Measurements from ENCODE around the gene SLFN12. TPM values are rescaled to one million over a fixed set of nuclear protein-coding genes. Genes with fewer than 3 reads are reported as not detected.

SLFN12 gene
- total RNA-seq, 2 experiments from 2014 or later: 0.06 TPM; not detected in 1

DNA sequence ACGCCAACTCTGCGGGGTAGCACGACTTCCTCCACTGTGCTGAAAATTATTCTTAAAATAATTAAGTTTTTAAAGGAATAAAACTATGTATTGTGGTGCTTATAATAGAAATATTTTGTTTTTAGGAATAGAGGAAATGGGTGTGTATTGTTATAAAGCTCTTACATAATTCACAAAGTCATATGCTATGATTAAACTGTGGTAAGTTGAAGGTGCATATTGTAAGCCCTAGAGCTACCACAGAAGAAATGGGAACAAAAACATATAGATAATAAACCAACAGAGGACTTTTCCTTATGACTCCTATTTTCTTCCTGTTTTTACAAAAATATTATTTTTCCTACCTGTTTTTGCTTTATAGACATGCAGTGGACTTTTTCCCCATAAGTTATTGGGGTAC lies 54.6 kb downstream of the SLFN12 start:
- Histone ChIP-seq H3K4me1 (ENCODE audit: insufficient read depth, low read length, poor library complexity, severe bottlenecking) (no peaks in the 10 kb centered on the region), H3K79me2 (ENCODE audit: insufficient read depth, low read depth, low read length) (no peaks in the 10 kb centered on the region), H3K27ac (ENCODE audit: low read depth, low read length, poor library complexity, severe bottlenecking) (no peak overlapping the region), H3K4me2 (ENCODE audit: low read length) (no peak overlapping the region), H3K9me2 (ENCODE audit: insufficient read depth, low read length) (no peaks in the 10 kb centered on the region), H2AFZ (ENCODE audit: low read length) (no peak overlapping the region), H4K20me1 (ENCODE audit: insufficient read depth, low read length) (no peaks in the 10 kb centered on the region), H3K36me3 (ENCODE audit: insufficient read depth, low read length) (no peaks in the 10 kb centered on the region), H3K4me3 (ENCODE audit: low read depth, low read length, poor library complexity, severe bottlenecking) (no peak overlapping the region), H3K9me3 (ENCODE audit: low read length) (no peaks in the 10 kb centered on the region)
- intact Hi-C loops (cut with micrococcal nuclease; ENCODE audit: unreplicated experiment): no loop called here
- CTCF ChIA-PET (ENCODE audit: unreplicated experiment): no interaction called here
- POLR2A ChIA-PET: no interaction called here
- BruUV-seq (replicated peaks): no TSS peak
- no peak for DNase-seq (ENCODE audit: low spot score)
- TF ChIP-seq, protein P1, sequence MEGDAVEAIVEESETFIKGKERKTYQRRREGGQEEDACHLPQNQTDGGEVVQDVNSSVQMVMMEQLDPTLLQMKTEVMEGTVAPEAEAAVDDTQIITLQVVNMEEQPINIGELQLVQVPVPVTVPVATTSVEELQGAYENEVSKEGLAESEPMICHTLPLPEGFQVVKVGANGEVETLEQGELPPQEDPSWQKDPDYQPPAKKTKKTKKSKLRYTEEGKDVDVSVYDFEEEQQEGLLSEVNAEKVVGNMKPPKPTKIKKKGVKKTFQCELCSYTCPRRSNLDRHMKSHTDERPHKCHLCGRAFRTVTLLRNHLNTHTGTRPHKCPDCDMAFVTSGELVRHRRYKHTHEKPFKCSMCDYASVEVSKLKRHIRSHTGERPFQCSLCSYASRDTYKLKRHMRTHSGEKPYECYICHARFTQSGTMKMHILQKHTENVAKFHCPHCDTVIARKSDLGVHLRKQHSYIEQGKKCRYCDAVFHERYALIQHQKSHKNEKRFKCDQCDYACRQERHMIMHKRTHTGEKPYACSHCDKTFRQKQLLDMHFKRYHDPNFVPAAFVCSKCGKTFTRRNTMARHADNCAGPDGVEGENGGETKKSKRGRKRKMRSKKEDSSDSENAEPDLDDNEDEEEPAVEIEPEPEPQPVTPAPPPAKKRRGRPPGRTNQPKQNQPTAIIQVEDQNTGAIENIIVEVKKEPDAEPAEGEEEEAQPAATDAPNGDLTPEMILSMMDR (conservative IDR thresholded peaks at IDR 0.05; ENCODE audit: low read length): no peak
- no peak for TF ChIP-seq EZH2phosphoT487 (IDR thresholded peaks at IDR 0.05; ENCODE audit: borderline replicate concordance, low read depth, low read length)

GRCh38 chr17:35377068-35377467 lies 55.2 kb downstream of the SLFN12 start:
- TF ChIP-seq EZH2phosphoT487 (IDR thresholded peaks at IDR 0.05; ENCODE audit: borderline replicate concordance, low read depth, low read length): no peak
- TF ChIP-seq, protein P1 (conservative IDR thresholded peaks at IDR 0.05; ENCODE audit: low read length): no peak

GRCh38 chr17:35376245-35376644 lies 56.1 kb downstream of the SLFN12 start:
- H3K4me1 ChIP-seq (ENCODE audit: insufficient read depth, low read length, poor library complexity, severe bottlenecking): no peaks in the 10 kb centered on the region
- BruUV-seq (replicated peaks): no TSS peak
- ChIA-PET CTCF (ENCODE audit: unreplicated experiment) (no interaction called here), POLR2A (no interaction called here)
- H3K9me2 ChIP-seq (ENCODE audit: insufficient read depth, low read length): no peaks in the 10 kb centered on the region
- intact Hi-C loops (cut with micrococcal nuclease; ENCODE audit: unreplicated experiment): no loop called here
- no peaks in the 10 kb centered on the region for H3K79me2 ChIP-seq (ENCODE audit: insufficient read depth, low read depth, low read length)
- TF ChIP-seq, protein P1 (conservative IDR thresholded peaks at IDR 0.05; ENCODE audit: low read length): no peak
- no peak for TF ChIP-seq EZH2phosphoT487 (IDR thresholded peaks at IDR 0.05; ENCODE audit: borderline replicate concordance, low read depth, low read length)
- H3K27ac ChIP-seq (ENCODE audit: low read depth, low read length, poor library complexity, severe bottlenecking): no peak overlapping the region
- no peaks in the 10 kb centered on the region for H3K36me3 ChIP-seq (ENCODE audit: insufficient read depth, low read length)
- H2AFZ ChIP-seq (ENCODE audit: low read length): no peak overlapping the region
- no peaks in the 10 kb centered on the region for H4K20me1 ChIP-seq (ENCODE audit: insufficient read depth, low read length)
- no peak overlapping the region for H3K4me2 ChIP-seq (ENCODE audit: low read length)
- no peaks in the 10 kb centered on the region for H3K9me3 ChIP-seq (ENCODE audit: low read length)
- H3K4me3 ChIP-seq (ENCODE audit: low read depth, low read length, poor library complexity, severe bottlenecking): no peak overlapping the region
- DNase-seq (ENCODE audit: low spot score): no peak

More at GRCh38 chr17:35377068-35377467, 55.2 kb downstream of the SLFN12 start:
- intact Hi-C loops (cut with micrococcal nuclease; ENCODE audit: unreplicated experiment): no loop called here
- CTCF ChIA-PET (ENCODE audit: unreplicated experiment): no interaction called here
- H2AFZ ChIP-seq (ENCODE audit: low read length): no peak overlapping the region
- BruUV-seq (replicated peaks): no TSS peak
- H3K79me2 ChIP-seq (ENCODE audit: insufficient read depth, low read depth, low read length): no peaks in the 10 kb centered on the region
- no peaks in the 10 kb centered on the region for H4K20me1 ChIP-seq (ENCODE audit: insufficient read depth, low read length)
- POLR2A ChIA-PET: no interaction called here
- no peaks in the 10 kb centered on the region for H3K9me2 ChIP-seq (ENCODE audit: insufficient read depth, low read length)
- H3K4me2 ChIP-seq (ENCODE audit: low read length): no peak overlapping the region
- no peaks in the 10 kb centered on the region for H3K4me1 ChIP-seq (ENCODE audit: insufficient read depth, low read length, poor library complexity, severe bottlenecking)
- H3K36me3 ChIP-seq (ENCODE audit: insufficient read depth, low read length): no peaks in the 10 kb centered on the region
- H3K27ac ChIP-seq (ENCODE audit: low read depth, low read length, poor library complexity, severe bottlenecking): no peak overlapping the region
- DNase-seq (ENCODE audit: low spot score): no peak
- H3K4me3 ChIP-seq (ENCODE audit: low read depth, low read length, poor library complexity, severe bottlenecking): no peak overlapping the region
- H3K9me3 ChIP-seq (ENCODE audit: low read length): no peaks in the 10 kb centered on the region
